Omental fat pad (tissue), 4 donors: ENCODE data around the gene CAMK2N1. TPM values are rescaled to one million over a fixed set of nuclear protein-coding genes. Genes with fewer than 3 reads are reported as not detected.
"Not testable (repeated sequence)": the region's sequence is repeated elsewhere in the genome, so short reads cannot be mapped to it uniquely, and the experiment has no call there.

ENCODE experiments used
- ATAC-seq: fragments of 150-250 bp; one replicate; pipeline ENCODE4 v1.9.1; 2016; ENCODE audit warnings: mild to moderate bottlenecking, moderate library complexity; ENCODE audit not compliant: low FRiP score
- DNase-seq: peaks from one replicate; pipeline ENCODE4 v3.0.0-alpha.2; 2019; ENCODE audit warnings: low spot score
- CTCF ChIP-seq, 3 donors: fragments of 450-650 bp; IDR thresholded peaks; one replicate each; pipeline ENCODE4 v1.5.1; 2016 to 2017; ENCODE audit warnings: antibody characterized with exemption in 3 of 3, mild to moderate bottlenecking in 3 of 3, moderate library complexity in 2 of 3
- total RNA-seq, 4 donors: library from RNA; depleted of rRNA; stranded (reverse); fragments of >200 nt; gene quantifications; one replicate each; pipeline ENCODE4 v1.1.0, GENCODE V29; 2016

Gene CAMK2N1
- total RNA-seq, 4 donors from 2014 or later: 4.4 to 6.5 (median 5.4) TPM

GRCh38 chr1:20526267-20526666 is 40.3 kb upstream of the CAMK2N1 start:
- ATAC-seq: no peak
- DNase-seq: no peak
- no peak for TF ChIP-seq CTCF (IDR thresholded peaks at IDR 0.05)

- peak in 2 of 3 donors; percentile 28 to 89 for TF ChIP-seq CTCF (IDR thresholded peaks at IDR 0.05)
- peak; percentile 57 for ATAC-seq
- peak; percentile 90 for DNase-seq
These were observed 36.2 kb upstream of the CAMK2N1 start for GRCh38 chr1:20521960-20522861.

GRCh38 chr1:20519609-20520262 is 33.7 kb upstream of the CAMK2N1 start:
- not testable (repeated sequence) for ATAC-seq, DNase-seq

- no peak for TF ChIP-seq CTCF (IDR thresholded peaks at IDR 0.05)
- no peak for ATAC-seq
- no peak for DNase-seq
These were observed 25.8 kb upstream of the CAMK2N1 start for GRCh38 chr1:20511518-20512428.

- ATAC-seq (no peak), DNase-seq (no peak)
- no peak for TF ChIP-seq CTCF (IDR thresholded peaks at IDR 0.05)
These were observed 22.4 kb upstream of the CAMK2N1 start for GRCh38 chr1:20508411-20508771.

GRCh38 chr1:20507564-20508410 is 21.8 kb upstream of the CAMK2N1 start, which contains the start of gene MUL1:
Gene MUL1 (minus strand): TSS chr1:20508151. CDS start chr1:20508024, 127 bp downstream.
- ATAC-seq: peak; percentile 94
- DNase-seq: peak; percentile 92
- TF ChIP-seq CTCF (IDR thresholded peaks at IDR 0.05): peak in 1 of 3 donors; percentile 7
